HG02970 (cell line): Measurements from ENCODE around the gene RASAL2.
"Not testable (repeated sequence)": the region's sequence is repeated elsewhere in the genome, so short reads cannot be mapped to it uniquely, and the experiment has no call there.

Experiments
- ATAC-seq: cut with Tn5 transposase; IDR thresholded peaks from one replicate; pipeline ENCODE4 v1.9.1; 2021; ENCODE audit warnings: mild to moderate bottlenecking, moderate library complexity, moderate number of reproducible peaks; ENCODE audit not compliant: unreplicated experiment, low FRiP score

Gene RASAL2

DNA sequence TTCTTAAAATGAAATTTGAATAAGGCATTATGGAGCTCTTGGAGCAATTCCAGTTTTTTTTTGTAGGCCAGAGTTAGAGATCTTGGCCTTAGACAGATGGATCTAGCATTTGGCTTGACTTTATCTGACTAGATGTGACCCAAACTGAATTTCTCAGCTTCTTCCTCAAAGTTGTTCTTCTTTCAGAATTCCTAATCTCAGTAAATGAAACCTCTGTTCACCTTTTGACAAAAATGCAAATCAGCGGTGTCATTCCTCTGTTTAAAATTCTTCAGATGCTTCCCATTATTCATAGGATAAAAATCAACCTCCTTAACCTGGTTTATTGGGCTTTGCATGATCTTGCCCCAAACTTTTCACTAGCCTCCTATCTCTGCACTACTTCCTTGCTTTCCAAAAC lies 177.6 kb downstream of the RASAL2 start:
- ATAC-seq = no peak

DNA sequence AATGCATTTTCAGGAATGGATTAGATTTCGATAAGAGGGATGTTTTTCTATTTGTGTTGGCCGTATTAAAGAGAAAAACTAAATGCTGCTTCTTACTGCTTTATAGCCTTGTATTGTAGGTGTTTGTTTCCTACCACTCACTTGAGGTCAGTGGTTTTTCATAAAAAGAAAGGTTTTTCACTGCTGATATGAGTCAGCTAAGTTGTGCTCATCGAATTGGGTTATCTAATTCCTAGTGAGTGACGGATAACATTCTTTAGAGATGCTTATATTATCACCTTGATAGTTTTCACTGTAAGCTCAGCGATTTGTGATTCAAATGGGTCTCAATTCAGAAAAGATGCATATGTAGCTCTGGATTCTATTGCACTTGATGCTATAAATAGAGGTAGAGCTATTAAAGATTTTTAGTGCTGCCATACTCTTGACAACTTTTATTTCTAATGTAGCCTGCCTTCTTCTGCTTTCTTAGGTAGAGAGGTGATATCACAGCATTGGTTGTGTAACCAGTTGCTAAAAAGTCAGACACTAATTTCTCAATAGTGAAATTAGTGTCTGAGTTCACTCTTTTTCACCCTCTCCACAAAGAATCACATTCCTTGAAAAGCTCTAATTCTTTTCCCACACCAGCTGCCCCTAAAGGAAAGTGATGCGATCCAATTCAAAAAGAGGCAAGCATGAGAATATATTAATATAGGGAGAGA lies 180.0 kb downstream of the RASAL2 start:
- ATAC-seq = no peak

DNA sequence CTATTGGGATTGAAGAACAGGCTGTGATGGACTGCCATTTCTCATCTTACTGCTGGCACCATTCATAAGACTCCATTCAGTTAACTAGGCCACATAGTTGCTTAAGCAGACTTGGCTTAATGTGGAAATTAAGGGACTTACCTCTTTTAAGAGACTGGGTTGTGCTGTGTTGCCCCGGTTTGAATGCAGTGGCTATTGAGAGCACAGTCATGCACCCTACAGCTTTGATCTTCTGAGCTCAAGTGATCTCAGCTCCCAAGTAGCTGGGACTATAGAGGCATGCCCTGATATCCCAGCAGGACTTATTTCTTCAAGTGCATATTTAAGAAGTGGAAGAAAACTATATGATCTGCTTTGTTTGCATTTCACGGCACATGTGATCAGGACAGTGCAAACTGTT lies 181.1 kb downstream of the RASAL2 start:
- no peak for ATAC-seq

DNA sequence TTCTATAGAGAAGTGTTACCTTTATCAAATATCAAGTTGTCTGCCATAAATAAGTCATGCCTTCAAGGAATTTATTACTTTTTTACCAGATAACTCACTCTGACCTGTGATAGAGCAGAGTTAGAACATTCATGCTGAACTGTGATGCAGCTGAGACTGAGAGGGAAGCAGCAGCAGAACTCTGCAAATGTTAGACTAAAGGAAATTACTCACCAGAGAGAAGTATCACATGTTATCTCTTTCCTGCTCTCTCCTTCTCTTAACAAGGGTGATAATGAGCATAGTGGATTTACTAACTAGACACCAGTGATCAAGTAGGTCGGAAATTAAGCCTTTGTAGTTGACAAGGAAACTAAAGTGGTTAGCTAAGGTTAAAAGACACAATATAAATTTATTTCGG lies 181.6 kb downstream of the RASAL2 start:
- no peak for ATAC-seq

DNA sequence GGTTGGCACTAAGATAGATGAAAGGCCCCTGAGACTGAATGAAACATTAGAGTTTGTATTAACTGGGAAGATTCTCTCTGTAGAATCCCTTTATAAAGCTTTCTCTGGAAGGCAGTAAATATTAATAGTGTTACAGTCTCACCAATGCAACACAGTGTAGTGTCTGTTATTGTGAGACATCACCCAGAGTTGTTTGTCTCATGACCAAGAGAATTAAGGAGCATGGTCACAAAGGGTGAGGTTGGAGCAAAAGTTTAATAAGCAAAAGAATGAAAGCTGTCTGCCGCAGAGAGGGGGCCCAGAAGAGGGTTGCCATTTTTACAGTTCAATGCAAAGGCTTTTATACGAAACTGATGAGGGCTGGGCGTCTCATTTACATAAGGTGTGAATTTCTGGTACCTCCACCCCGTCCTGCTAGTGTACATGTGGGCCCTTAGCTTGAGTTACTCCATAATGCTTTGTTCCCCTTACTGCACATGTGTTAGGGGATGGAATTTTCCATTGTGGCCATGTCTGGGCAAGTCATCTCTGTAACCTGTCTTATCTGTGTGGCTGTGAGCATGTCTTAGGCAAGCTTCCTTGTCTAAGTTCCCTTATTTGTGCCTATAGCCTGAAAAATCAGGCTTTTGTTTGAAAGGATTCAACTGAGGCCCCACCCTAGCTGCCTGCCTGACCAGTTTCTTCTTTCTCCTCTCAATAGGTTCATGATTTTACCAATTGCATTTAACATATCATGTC lies 184.1 kb downstream of the RASAL2 start:
- no peak for ATAC-seq

DNA sequence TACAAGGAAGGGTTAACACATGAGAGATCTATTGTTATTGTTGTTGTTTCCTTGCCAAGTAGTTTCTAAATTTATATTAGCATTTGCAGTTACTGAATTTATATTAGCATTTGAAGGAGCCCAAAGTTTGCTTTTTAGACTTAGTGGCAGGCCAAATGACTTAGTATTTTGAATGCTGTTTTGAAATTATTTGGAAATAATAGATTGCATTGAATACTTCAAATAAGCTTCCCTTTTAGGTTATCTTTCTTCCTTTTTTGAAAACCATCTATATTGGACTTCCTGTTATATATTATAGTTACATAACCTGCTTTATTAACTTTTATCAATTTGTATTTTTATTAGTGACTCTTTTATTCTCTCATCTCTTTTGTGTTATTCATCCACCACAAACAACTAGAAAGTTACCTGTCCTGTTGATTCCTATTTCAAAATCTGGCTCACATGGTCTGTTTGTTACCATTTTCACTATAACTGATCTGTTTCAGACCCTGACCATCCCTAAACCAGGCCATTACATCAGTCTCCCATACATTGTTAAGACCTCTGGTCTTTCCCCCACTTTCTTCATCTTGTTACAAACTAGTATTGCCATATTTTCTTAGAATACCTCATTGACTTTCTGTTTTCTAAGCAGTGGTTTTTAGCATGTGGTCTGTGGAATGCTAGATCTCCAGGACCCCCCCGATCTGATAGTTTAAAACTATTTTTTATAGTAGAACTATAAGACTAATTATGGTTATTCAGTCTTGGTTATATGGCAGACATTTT lies 185.2 kb downstream of the RASAL2 start:
- no peak for ATAC-seq

DNA sequence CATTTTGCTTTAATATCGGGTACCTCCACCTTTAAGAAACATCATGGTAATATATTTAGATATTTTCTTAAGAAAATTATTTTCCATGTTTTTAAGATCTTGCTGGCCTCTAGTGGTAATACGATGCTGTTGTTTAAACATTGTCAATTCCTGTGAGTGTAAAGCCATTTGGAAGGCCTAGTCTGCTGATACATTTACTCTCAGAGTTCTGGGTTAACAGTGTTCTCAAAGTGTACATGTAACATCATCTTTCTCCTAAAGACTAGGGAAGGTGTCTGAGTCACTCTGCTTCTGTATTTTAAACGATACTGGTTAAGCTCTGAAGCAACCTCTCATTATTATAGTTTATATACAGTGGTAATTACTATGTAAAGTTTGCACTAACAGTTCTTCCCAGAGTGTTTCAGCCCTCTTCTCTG lies 189.1 kb downstream of the RASAL2 start:
- ATAC-seq = no peak

DNA sequence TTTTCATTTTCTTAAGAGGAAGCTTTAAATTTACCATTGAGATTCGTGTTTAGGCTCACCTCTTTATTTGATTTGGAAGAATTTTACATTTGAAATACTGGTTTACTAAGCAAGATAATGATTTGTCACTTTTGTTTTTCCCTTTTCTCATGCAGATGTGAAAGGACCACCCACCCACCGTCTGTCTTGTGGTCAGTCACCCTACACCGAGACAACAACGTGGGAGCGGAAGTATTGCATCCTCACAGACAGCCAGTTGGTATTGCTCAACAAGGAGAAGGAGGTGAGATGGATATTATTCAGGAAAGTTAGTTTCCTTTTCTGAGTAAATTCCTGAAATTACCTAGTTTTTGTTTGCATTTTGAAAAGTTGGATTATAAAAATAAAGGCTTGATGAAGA lies 189.5 kb downstream of the RASAL2 start:
- no peak for ATAC-seq

DNA sequence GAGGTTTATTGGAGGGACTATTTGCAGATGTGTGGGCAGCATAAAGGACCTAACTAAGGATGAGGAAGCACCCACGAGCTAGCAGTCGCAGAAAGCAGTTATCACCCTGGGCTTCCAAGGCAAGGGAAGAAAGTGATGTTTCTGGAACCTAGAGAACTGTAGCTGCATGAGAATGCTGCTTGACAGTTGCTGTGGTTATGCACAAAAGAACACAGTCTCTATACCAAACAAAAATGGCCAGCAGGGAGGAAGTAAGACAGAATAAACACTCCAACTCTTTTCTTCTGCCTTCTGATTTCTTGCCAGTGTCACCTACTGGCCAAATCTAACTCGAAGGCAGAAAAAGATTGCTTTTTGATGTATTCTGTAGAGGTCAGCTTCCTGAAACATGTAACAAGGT lies 190.2 kb downstream of the RASAL2 start:
- ATAC-seq = no peak

DNA sequence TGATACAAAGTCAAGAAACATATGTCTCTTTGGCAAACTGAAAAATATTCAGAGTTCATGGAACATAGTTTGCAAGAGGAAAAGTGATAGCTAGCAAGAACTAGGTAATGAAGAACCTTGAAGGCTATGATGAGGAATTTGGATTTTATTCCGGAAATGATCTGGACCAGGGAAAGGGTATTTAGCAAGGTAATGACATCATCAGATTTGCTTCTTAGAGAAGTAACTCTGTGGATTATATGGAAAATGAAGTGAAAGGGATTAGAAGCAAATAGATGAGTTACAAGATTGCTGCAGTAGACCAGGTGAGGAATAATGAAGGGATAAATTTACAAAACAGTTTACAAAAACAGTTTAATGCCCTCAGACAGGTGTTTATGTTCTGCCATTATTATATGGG lies 197.3 kb downstream of the RASAL2 start:
- no peak for ATAC-seq

DNA sequence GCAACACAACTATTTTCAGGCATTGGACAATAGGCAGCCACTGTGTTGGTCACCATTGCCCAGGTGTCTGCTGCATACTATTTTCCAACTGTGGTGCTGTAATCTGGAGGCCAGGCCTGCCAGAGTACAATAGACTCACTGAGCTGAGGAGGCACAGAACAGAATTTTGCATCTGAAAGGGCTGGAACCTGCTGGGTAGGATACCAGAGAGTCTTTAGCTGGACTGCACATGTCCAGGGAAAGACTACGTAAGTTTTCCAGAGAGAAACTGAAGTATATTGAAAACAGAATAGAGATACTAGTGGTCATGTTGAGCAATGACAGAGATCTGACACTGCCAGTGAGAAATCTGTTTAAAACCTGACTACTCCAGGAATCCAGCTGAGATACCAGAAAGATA lies 200.8 kb downstream of the RASAL2 start:
- ATAC-seq = no peak

DNA sequence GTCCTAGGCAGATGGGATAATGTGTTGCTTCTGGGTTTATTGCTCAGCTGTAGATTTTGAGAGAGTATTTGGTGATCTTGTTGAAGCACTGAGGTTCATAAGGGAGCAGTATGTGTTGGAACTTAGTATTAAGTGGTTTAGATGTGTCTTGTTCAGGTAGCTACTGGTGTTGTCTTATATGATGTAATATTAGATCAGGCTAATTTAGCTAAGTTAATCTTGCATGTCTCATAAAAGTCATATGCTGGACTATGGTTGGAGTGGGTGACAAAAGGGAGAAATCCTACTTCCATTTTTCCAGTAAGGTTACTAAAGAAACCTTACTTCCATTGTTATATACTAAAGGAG lies 206.4 kb downstream of the RASAL2 start:
- ATAC-seq = no peak

DNA sequence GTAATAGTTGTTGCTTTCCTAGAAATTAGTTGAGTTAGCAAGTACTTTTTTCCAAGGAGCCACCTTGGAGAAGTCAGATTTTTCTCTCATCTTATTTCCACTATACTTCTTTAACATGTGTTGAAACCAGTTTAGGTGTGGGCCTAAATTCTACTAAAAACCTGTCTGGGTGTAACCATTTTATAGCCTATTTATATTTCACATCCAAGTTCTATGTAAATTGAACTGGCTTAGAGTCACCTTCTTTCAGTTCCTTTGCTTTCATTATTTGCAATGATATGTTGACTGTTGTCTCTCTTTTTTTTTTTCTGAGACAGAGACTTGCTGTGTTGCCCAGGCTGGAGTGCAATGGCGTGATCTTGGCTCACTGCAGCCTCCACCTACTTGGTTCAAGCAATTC lies 207.2 kb downstream of the RASAL2 start:
- ATAC-seq = no peak

DNA sequence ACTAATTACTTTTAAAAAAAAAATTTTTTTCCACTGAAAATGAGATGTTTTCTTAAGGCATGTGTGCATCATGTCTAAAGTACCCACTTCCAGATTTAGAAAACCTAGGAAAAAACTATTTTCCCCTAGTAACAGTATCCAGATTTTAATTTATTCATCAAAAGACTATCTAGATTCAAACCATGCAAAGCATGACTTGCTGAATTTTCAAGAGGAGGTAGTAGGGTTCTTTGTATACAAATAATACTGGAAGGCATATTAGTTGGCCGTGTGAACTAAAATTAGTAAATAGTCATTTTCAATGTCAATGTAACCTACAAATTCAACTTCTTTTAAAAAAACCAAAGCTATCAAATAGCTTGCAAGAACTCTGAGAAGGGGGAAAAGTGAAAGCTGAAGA lies 213.4 kb downstream of the RASAL2 start:
- no peak for ATAC-seq

DNA sequence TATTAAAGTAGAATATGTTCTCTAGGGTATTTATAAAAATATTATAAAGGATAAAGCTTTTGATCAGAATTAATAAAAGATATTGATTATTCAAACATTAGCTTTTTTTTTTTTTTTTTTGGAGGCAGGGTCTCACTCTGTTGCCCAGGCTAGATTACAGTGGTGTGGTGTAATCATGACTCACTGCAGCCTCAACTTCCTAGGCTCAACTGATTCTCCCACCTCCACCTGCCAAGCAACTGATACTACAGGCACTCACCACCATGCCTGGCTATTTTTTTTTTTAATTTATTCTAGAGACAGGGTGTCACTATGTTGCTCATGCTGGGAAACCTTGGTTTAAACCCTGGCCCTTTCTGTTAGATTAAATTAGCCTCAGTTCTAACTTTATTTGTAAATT lies 214.5 kb downstream of the RASAL2 start:
- ATAC-seq = no peak

DNA sequence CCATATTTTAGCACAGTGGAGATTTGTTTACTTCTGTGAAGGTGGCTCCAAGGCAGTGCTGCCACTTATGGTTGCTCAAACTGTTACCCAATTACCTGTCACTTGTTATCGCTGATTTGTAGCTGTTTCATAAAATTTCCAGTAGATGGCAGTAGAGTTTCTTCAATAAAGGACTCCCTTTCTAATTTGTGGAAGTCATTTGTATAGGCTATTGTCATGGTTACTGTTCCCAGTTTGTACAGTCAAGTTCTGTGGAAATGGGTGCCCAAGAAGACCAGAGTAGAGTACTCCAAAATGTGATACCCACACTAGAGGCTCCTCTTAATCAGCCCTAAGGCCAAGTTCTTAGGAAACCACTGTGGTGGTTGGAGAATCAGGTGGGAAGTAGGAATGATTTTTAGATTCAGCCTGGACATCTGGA lies 216.8 kb downstream of the RASAL2 start:
- no peak for ATAC-seq

DNA sequence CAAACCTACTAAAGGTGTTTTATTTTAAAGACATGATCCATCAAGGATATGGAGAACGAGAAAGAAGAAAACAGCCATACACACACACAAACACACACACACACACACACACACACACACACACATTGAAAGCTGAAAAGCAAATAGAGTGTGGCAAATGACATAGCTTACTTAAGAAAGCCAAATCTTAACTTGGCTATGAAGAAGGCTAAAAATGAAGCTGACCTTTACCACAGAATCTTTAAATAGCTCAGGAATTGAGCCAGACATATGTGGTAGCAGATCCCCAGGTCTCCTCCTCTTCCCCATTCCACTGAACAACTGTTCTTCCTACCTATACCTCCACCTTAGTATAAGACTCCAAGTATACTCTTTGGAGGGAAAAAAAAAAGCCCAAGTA lies 217.3 kb downstream of the RASAL2 start:
- ATAC-seq = no peak

DNA sequence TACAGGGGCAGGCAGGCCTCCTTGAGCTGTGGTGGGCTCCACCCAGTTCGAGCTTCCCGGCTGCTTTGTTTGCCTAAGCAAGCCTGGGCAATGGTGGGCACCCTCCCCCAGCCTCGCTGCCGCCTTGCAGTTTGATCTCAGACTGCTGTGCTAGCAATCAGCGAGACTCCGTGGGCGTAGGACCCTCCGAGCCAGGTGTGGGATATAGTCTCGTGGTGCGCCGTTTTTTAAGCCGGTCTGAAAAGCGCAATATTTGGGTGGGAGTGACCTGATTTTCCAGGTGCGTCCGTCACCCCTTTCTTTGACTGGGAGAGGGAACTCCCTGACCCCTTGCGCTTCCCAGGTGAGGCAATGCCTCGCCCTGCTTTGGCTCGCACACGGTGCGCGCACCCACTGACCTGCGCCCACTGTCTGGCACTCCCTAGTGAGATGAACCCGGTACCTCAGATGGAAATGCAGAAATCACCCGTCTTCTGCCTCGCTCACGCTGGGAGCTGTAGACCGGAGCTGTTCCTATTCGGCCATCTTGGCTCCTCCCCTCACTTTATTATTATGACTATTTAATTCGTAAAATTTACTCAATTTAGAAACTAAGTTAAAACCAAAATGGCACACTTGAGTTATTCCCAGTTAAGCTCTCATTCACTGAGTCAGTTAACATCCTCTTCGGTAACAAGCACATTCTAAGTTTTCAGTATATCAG lies 226.5 kb downstream of the RASAL2 start:
- ATAC-seq = not testable (repeated sequence)

DNA sequence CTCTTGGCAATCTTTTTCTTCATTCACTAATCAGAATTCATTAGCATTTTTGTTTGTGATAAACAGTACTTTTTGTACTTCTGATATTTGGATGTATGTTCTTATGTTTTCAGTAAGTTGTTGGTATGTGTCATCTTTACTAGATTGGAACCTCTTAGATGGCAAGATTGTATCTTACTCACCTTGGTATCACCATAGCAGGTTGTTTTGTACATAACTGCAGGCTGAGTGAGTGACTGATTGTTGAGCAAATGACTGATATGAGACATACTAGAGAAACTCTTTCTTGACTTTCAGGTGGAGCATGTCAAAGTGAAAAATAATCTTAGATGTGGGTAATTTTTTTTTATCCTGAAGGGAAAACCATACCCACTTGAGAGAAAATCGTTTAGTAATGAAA lies 229.2 kb downstream of the RASAL2 start:
- no peak for ATAC-seq

DNA sequence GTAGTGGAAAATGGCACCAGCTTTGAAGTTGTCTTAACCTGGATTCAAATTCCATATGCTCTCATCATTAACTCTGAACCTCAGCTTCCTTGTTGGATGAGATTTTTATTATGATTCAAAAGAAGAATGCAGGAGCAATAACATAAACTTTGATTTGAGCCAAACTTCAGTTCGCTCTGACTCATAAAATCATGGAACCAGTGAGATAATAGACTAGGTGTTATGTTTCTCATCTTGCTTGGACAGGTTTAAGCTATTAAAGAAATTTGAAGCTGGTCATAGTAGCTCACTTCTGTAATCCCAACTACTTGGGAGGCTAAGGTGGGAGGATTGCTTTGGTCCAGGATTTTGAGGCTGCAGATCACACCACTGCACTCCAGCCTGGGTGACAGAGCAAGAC lies 230.1 kb downstream of the RASAL2 start:
- ATAC-seq = no peak

DNA sequence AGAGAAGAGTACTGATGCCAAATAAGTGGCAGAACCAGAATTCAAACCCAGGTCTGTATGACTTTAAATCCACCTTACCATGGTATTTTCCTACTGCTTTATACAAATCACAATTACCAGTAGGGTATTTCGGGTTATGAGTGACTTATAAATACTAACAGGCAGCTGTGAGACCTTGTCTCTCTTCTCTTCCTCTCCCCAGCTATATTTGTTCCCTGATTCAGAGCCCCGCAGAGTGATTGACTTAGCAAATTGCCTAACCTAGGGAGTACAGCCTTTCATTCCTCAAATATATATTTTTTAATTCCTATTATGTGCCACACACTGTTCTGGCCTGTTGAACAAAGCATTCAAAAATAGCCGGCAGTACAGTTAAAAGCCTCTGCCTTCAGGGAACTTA lies 234.8 kb downstream of the RASAL2 start:
- no peak for ATAC-seq
